ENCODE measurements around the gene POPDC3. TPM values are rescaled to one million over a fixed set of nuclear protein-coding genes. Genes with fewer than 3 reads are reported as not detected.

The POPDC3 gene
- total and polyA plus RNA-seq, 7 donors, result 0.32 to 3.5 (median 0.71) TPM; not detected in 2

- 87 to 89% methylated on average over 2 of the region's 2 CpGs for WGBS, 2 donors
- no peak for TF ChIP-seq POLR2AphosphoS5 (IDR thresholded peaks at IDR 0.05)
- TF ChIP-seq EP300 (IDR thresholded peaks at IDR 0.05), result no peak
- no peak for TF ChIP-seq CTCF (IDR thresholded peaks at IDR 0.05)
- H3K9me3 ChIP-seq, result no peaks in the 10 kb centered on the region
- peaks cover 0 to 20% (median 10%) of the 10 kb centered on the region in 4 donors for H3K4me1 ChIP-seq
- intact Hi-C loops (cut with DNase I), result loop anchor here (5.0 kb wide), 2 partner anchors 51 to 264 kb away; partner anchors contain the start of gene PREP
- DNase-seq, result no peak
- no peaks in the 10 kb centered on the region for H3K27me3 ChIP-seq
- H3K4me3 ChIP-seq, result peak overlapping the region in 3 of 4 donors; percentile 60 to 97 (median 84)
- no peaks in the 10 kb centered on the region for H3K36me3 ChIP-seq
- no peak overlapping the region for H3K27ac ChIP-seq
These were observed 41.7 kb downstream of the POPDC3 start for GRCh38 chr6:105138141-105138540.

GRCh38 chr6:105137388-105137787 is 42.4 kb downstream of the POPDC3 start:
- Histone ChIP-seq H3K27me3 (no peaks in the 10 kb centered on the region), H3K4me3 (peak overlapping the region; percentile 60 to 97 (median 76)), H3K27ac (peak overlapping the region; percentile 82 to 97 (median 88)), H3K4me1 (peaks cover 0 to 20% (median 10%) of the 10 kb centered on the region in 4 donors), H3K36me3 (no peaks in the 10 kb centered on the region), H3K9me3 (no peaks in the 10 kb centered on the region)
- WGBS, 2 donors, result 6 to 19% methylated on average over 32 of the region's 32 CpGs
- intact Hi-C loops (cut with DNase I), result loop anchor here (2.0 to 5.0 kb wide), 3 partner anchors 50 to 265 kb away; partner anchors contain the start of gene PREP
- TF ChIP-seq POLR2AphosphoS5 (IDR thresholded peaks at IDR 0.05) (no peak), EP300 (IDR thresholded peaks at IDR 0.05) (no peak)
- DNase-seq, result peak; percentile 68

GRCh38 chr6:105136431-105137350 is 43.1 kb downstream of the POPDC3 start:
- H3K9me3 ChIP-seq, result no peaks in the 10 kb centered on the region
- peak overlapping the region; percentile 60 to 97 (median 76) for H3K4me3 ChIP-seq
- intact Hi-C loops (cut with DNase I), result loop anchor here (2.0 to 5.0 kb wide), 3 partner anchors 49 to 266 kb away; partner anchors contain the start of gene PREP
- peaks cover 0 to 20% (median 10%) of the 10 kb centered on the region in 4 donors for H3K4me1 ChIP-seq
- peak; percentile 88 for DNase-seq
- no peaks in the 10 kb centered on the region for H3K36me3 ChIP-seq
- H3K27me3 ChIP-seq, result no peaks in the 10 kb centered on the region
- H3K27ac ChIP-seq, result peak overlapping the region; percentile 82 to 97 (median 88)
- WGBS, 2 donors, result 1% methylated on average over 122 of the region's 122 CpGs
- no peak for TF ChIP-seq POLR2A (IDR thresholded peaks at IDR 0.05)
- TF ChIP-seq EP300 (IDR thresholded peaks at IDR 0.05), result no peak
- peak in 3 of 4 experiments; percentile 17 to 41 (median 31) for TF ChIP-seq CTCF (IDR thresholded peaks at IDR 0.05)
- peak in 3 of 4 donors; percentile 16 to 56 (median 39) for TF ChIP-seq POLR2AphosphoS5 (IDR thresholded peaks at IDR 0.05)

- WGBS, 2 donors, result 13% methylated on average over 24 of the region's 24 CpGs
- H3K27ac ChIP-seq, result peak overlapping the region; percentile 82 to 97 (median 88)
These were observed 43.8 kb downstream of the POPDC3 start for GRCh38 chr6:105135907-105136430.

GRCh38 chr6:105135056-105135455 is 44.8 kb downstream of the POPDC3 start:
- no peaks in the 10 kb centered on the region for H3K27me3 ChIP-seq
- H3K9me3 ChIP-seq, result no peaks in the 10 kb centered on the region
- H3K27ac ChIP-seq, result peak overlapping the region in 1 of 4 donors; percentile 97
- H3K36me3 ChIP-seq, result peaks cover 0 to 5% (median 0%) of the 10 kb centered on the region in 4 donors
- H3K4me1 ChIP-seq, result peaks cover 0 to 20% (median 10%) of the 10 kb centered on the region in 4 donors
- intact Hi-C loops (cut with DNase I), result loop anchor here (5.0 kb wide), 2 partner anchors 48 to 267 kb away; partner anchors contain the start of gene PREP
- peak overlapping the region in 3 of 4 donors; percentile 60 to 97 (median 84) for H3K4me3 ChIP-seq
- TF ChIP-seq CTCF (IDR thresholded peaks at IDR 0.05) (peak in 1 of 4 experiments; percentile 17), EP300 (IDR thresholded peaks at IDR 0.05) (no peak)
- 63 to 79% methylated on average over 4 of the region's 4 CpGs for WGBS, 2 donors
- no peak for DNase-seq

More at GRCh38 chr6:105135907-105136430, 43.8 kb downstream of the POPDC3 start:
- Histone ChIP-seq H3K27me3 (no peaks in the 10 kb centered on the region), H3K4me1 (peaks cover 0 to 20% (median 10%) of the 10 kb centered on the region in 4 donors), H3K9me3 (no peaks in the 10 kb centered on the region), H3K4me3 (peak overlapping the region; percentile 60 to 97 (median 76)), H3K36me3 (peaks cover 0 to 1% (median 0%) of the 10 kb centered on the region in 4 donors)
- TF ChIP-seq POLR2A (IDR thresholded peaks at IDR 0.05) (no peak), EP300 (IDR thresholded peaks at IDR 0.05) (no peak), POLR2AphosphoS5 (IDR thresholded peaks at IDR 0.05) (no peak)
- no peak for DNase-seq
- intact Hi-C loops (cut with DNase I), result loop anchor here (2.0 to 5.0 kb wide), 3 partner anchors 49 to 266 kb away; partner anchors contain the start of gene PREP
